ENCODE measurements around the gene PTPN4.

- no peak for TF ChIP-seq ARNTL (CRISPR knock-in tag; IDR thresholded peaks at IDR 0.05; ENCODE audit: borderline replicate concordance, low read depth)
- TF ChIP-seq RARB (CRISPR knock-in tag; IDR thresholded peaks at IDR 0.05): no peak
- TF ChIP-seq ZFP30 (CRISPR knock-in tag; IDR thresholded peaks at IDR 0.05): no peak
- no peak for TF ChIP-seq CREB5 (CRISPR knock-in tag; IDR thresholded peaks at IDR 0.05; ENCODE audit: low read depth)
- no peak for TF ChIP-seq ZFP3 (CRISPR knock-in tag; IDR thresholded peaks at IDR 0.05)
- TF ChIP-seq, protein P1, sequence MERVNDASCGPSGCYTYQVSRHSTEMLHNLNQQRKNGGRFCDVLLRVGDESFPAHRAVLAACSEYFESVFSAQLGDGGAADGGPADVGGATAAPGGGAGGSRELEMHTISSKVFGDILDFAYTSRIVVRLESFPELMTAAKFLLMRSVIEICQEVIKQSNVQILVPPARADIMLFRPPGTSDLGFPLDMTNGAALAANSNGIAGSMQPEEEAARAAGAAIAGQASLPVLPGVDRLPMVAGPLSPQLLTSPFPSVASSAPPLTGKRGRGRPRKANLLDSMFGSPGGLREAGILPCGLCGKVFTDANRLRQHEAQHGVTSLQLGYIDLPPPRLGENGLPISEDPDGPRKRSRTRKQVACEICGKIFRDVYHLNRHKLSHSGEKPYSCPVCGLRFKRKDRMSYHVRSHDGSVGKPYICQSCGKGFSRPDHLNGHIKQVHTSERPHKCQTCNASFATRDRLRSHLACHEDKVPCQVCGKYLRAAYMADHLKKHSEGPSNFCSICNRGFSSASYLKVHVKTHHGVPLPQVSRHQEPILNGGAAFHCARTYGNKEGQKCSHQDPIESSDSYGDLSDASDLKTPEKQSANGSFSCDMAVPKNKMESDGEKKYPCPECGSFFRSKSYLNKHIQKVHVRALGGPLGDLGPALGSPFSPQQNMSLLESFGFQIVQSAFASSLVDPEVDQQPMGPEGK (CRISPR knock-in tag; IDR thresholded peaks at IDR 0.05; ENCODE audit: borderline replicate concordance): no peak
- no peak for TF ChIP-seq BACH2 (CRISPR knock-in tag; IDR thresholded peaks at IDR 0.05; ENCODE audit: borderline replicate concordance)
- no peak for TF ChIP-seq CSDC2 (CRISPR knock-in tag; IDR thresholded peaks at IDR 0.05)
- no peak for TF ChIP-seq TCF4 (CRISPR knock-in tag; IDR thresholded peaks at IDR 0.05; ENCODE audit: borderline replicate concordance)
- TF ChIP-seq POU6F1 (CRISPR knock-in tag; IDR thresholded peaks at IDR 0.05; ENCODE audit: borderline replicate concordance, low read depth): no peak
- TF ChIP-seq GLIS3 (CRISPR knock-in tag; IDR thresholded peaks at IDR 0.05): no peak
- TF ChIP-seq ZNF70 (CRISPR knock-in tag; IDR thresholded peaks at IDR 0.05): no peak
Observed at GRCh38 chr2:119996148-119996547, 236.4 kb downstream of the PTPN4 start.
